ENCODE results near the gene ERO1B.
A peak's percentile ranks its signal among the peaks of the same experiment; 100 is the strongest.
"Not testable (repeated sequence)": the region's sequence is repeated elsewhere in the genome, so short reads cannot be mapped to it uniquely, and the experiment has no call there.

ERO1B gene

GRCh38 chr1:236281654-236282424, at the start of gene ERO1B:
Gene ERO1B, minus strand, starts transcription at chr1:236281958. Its CDS starts 175 bp downstream, at chr1:236281783.
- DNase-seq (ENCODE audit: low read depth): peak; percentile 96

- not testable (repeated sequence) for DNase-seq (ENCODE audit: low read depth)
Observed at GRCh38 chr1:236331412-236331811, 49.7 kb upstream of the ERO1B start.

- DNase-seq (ENCODE audit: low read depth): no peak
Observed at GRCh38 chr1:236326432-236326831, 44.7 kb upstream of the ERO1B start.

- DNase-seq (ENCODE audit: low read depth): no peak
Observed at GRCh38 chr1:236325567-236325966, 43.8 kb upstream of the ERO1B start.

GRCh38 chr1:236323819-236324411, 42.2 kb upstream of the ERO1B start:
- DNase-seq (ENCODE audit: low read depth): no peak

- DNase-seq (ENCODE audit: low read depth): no peak
Observed at GRCh38 chr1:236322566-236323409, 41.0 kb upstream of the ERO1B start.

GRCh38 chr1:236321101-236321500, 39.3 kb upstream of the ERO1B start:
- no peak for DNase-seq (ENCODE audit: low read depth)

- DNase-seq (ENCODE audit: low read depth): no peak
Observed at GRCh38 chr1:236320671-236321070, 38.9 kb upstream of the ERO1B start.

GRCh38 chr1:236320214-236320613, 38.5 kb upstream of the ERO1B start:
- DNase-seq (ENCODE audit: low read depth): no peak

- DNase-seq (ENCODE audit: low read depth): no peak
Observed at GRCh38 chr1:236316437-236316836, 34.7 kb upstream of the ERO1B start.

- DNase-seq (ENCODE audit: low read depth): no peak
Observed at GRCh38 chr1:236315518-236315917, 33.8 kb upstream of the ERO1B start.

- no peak for DNase-seq (ENCODE audit: low read depth)
Observed at GRCh38 chr1:236315092-236315491, 33.3 kb upstream of the ERO1B start.

- not testable (repeated sequence) for DNase-seq (ENCODE audit: low read depth)
Observed at GRCh38 chr1:236314050-236314449, 32.3 kb upstream of the ERO1B start.

- DNase-seq (ENCODE audit: low read depth): no peak
Observed at GRCh38 chr1:236313427-236313826, 31.7 kb upstream of the ERO1B start.

GRCh38 chr1:236311040-236311439, 29.3 kb upstream of the ERO1B start:
- no peak for DNase-seq (ENCODE audit: low read depth)

GRCh38 chr1:236308827-236309226, 27.1 kb upstream of the ERO1B start:
- no peak for DNase-seq (ENCODE audit: low read depth)

GRCh38 chr1:236307435-236307834, 25.7 kb upstream of the ERO1B start:
- no peak for DNase-seq (ENCODE audit: low read depth)

- DNase-seq (ENCODE audit: low read depth): no peak
Observed at GRCh38 chr1:236304682-236305081, 22.9 kb upstream of the ERO1B start.

GRCh38 chr1:236303675-236304074, 21.9 kb upstream of the ERO1B start:
- DNase-seq (ENCODE audit: low read depth): no peak

GRCh38 chr1:236302941-236303340, 21.2 kb upstream of the ERO1B start:
- no peak for DNase-seq (ENCODE audit: low read depth)

- DNase-seq (ENCODE audit: low read depth): no peak
Observed at GRCh38 chr1:236301958-236302335, 20.2 kb upstream of the ERO1B start.

GRCh38 chr1:236301080-236301957, 19.6 kb upstream of the ERO1B start:
- no peak for DNase-seq (ENCODE audit: low read depth)

All from activated T-cell treated with anti-CD3 and anti-CD28 coated beads for 24 hours (primary cell).